RWPE1 (cell line): ENCODE measurements around the gene PRR7.
A peak's percentile ranks its signal among the peaks of the same experiment; 100 is the strongest.

ENCODE experiments used
- CTCF ChIA-PET: fragments of 350-600 bp; sonication (Branson Sonifier 250); formaldehyde crosslinking; extraction: SDS; loops from one replicate; lab custom pipeline; 2021; lab: Yijun Ruan, JAX
- POLR2A ChIA-PET: fragments of 400-600 bp; formaldehyde crosslinking; extraction: SDS; loops from one replicate; lab custom pipeline; 2020; ENCODE audit warnings: antibody characterized with exemption; ENCODE audit not compliant: low non-redundant PET; lab: Yijun Ruan, JAX
- DNase-seq: peaks from one replicate; pipeline ENCODE4 v3.0.0; 2012; ENCODE audit warnings: low spot score
- H3K27ac ChIP-seq: fragments of 450-650 bp; 2 replicates; pipeline ENCODE4 v1.5.1; 2017
- TF ChIP-seq, protein P1 (sequence below): fragments of 450-650 bp; conservative IDR thresholded peaks from 2 replicates; pipeline ENCODE4 v1.5.1; 2017; ENCODE audit warnings: low read depth, mild to moderate bottlenecking

The PRR7 gene

DNA sequence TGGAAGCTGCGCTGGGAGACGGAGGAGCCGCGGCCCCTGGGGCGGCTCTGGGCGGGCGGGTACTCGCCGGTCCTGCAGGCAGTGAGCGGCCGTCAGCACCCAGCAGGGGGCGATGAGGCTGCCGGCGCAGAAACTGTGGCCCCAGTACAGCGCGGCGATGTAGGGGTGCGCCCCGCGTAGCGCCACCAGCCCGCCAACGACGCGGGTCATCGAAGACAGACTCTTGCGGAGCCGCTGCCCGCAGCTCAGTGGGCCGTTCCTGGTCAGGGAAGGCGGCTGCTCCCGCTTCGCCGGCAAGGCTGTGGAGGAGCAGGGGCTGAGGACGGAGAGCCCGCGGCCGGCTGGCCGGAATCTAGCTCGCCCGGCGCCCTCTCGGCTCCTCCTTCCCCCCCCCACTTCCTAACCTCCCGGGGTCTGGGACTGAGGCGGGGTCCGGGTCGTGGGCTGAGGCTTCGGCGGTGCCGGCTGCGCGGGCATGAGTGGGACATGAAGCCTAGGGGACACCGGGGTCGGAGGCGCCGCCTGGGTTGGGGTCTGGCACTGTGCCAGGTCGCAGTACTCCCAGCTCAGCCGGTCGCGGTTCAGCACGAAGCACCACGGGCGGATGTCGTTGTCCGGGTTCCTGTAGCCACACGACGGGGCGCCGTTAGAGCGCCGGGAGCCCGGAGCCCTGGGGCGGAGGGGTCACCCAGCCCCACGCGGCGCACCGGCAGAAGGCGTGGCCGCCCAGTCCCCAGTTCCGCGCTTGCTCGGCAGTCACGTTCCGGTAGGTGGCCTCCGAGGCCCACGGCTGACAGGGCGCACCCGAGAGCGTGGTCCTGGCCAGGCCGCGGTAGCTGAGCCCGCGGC, 42.6 kb upstream of the PRR7 start:
- peak overlapping the region; percentile 78 for H3K27ac ChIP-seq
- TF ChIP-seq, protein P1, sequence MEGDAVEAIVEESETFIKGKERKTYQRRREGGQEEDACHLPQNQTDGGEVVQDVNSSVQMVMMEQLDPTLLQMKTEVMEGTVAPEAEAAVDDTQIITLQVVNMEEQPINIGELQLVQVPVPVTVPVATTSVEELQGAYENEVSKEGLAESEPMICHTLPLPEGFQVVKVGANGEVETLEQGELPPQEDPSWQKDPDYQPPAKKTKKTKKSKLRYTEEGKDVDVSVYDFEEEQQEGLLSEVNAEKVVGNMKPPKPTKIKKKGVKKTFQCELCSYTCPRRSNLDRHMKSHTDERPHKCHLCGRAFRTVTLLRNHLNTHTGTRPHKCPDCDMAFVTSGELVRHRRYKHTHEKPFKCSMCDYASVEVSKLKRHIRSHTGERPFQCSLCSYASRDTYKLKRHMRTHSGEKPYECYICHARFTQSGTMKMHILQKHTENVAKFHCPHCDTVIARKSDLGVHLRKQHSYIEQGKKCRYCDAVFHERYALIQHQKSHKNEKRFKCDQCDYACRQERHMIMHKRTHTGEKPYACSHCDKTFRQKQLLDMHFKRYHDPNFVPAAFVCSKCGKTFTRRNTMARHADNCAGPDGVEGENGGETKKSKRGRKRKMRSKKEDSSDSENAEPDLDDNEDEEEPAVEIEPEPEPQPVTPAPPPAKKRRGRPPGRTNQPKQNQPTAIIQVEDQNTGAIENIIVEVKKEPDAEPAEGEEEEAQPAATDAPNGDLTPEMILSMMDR, result peak; percentile 79
- POLR2A ChIA-PET, result interaction anchor here (0.6 to 3.0 kb wide), 11 partner anchors 10 to 200 kb away, joined by 3 to 20 read pairs (median 3); partner anchors contain the start of gene GRK6
- CTCF ChIA-PET, result interaction anchor here (0.5 to 6.5 kb wide), 47 partner anchors 10 to 395 kb away, joined by 3 to 210 read pairs (median 4); partner anchors contain the start of genes GRK6, PDLIM7, PRR7 and RGS14
- peak; percentile 89 for DNase-seq

DNA sequence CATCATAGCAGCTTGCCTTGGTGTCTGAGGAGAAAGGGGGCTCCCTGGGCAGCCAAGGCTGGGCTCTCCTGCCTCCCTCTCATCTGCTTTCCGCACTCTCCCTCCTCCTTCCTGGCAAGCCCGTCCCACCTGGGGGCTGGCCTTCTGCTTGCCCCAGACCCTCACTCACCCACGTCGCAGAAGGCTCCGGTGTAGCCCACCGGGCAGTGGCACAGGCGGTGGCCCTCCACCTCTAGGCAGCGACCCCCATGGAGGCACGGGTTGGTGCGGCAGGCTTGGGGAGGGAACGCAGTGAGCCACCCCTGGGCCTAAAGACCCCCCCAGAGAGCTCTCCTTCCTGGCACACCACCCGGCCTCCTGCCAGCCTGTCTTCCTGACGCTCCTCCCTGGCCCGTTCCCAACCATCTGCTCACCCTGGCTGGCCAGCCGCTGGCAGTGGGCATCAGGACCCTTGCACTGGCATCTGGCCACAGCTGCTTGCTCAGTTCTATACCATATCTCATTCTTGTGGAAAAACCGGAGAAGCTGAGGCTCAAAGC, 41.9 kb upstream of the PRR7 start:
- POLR2A ChIA-PET, result interaction anchor here (0.6 to 3.0 kb wide), 7 partner anchors 10 to 199 kb away, joined by 3 to 20 read pairs (median 3); no protein-coding TSS in a partner anchor
- TF ChIP-seq, protein P1, result no peak; the same call in 1 of the 2 replicates
- peak overlapping the region; percentile 78 for H3K27ac ChIP-seq
- no peak for DNase-seq
- CTCF ChIA-PET, result interaction anchor here (0.5 to 6.5 kb wide), 31 partner anchors 10 to 396 kb away, joined by 3 to 210 read pairs (median 5); partner anchors contain the start of genes GRK6, PDLIM7, PRR7 and RGS14

DNA sequence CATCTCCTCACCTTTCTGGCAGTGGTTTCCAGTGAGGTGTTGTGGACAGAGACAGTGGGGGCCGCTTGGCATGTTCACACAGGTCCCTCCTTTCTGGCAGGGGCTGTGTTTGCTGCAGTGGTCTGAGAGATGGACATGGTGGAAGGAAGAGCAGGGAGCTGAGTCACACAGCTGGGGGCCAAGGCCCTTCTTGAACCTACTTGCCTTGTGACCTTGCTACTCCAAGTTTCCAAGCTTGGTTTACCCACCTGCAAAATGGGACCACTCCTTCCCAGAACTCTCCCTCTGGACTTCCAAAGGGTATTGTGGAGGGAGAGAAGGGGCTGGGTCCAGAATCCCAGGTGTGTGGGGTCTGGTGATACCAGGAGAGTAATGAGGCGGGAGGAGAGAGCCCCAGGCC, 41.3 kb upstream of the PRR7 start:
- CTCF ChIA-PET, result interaction anchor here (0.6 to 6.5 kb wide), 12 partner anchors 9 to 292 kb away, joined by 3 to 210 read pairs (median 31); partner anchors contain the start of genes GRK6, PDLIM7 and PRR7
- TF ChIP-seq, protein P1, result no peak
- peak overlapping the region; percentile 78 for H3K27ac ChIP-seq
- DNase-seq, result no peak
- POLR2A ChIA-PET, result interaction anchor here (1.1 to 3.0 kb wide), 2 partner anchors 29 to 50 kb away, joined by 3 to 20 read pairs; no protein-coding TSS in a partner anchor

DNA sequence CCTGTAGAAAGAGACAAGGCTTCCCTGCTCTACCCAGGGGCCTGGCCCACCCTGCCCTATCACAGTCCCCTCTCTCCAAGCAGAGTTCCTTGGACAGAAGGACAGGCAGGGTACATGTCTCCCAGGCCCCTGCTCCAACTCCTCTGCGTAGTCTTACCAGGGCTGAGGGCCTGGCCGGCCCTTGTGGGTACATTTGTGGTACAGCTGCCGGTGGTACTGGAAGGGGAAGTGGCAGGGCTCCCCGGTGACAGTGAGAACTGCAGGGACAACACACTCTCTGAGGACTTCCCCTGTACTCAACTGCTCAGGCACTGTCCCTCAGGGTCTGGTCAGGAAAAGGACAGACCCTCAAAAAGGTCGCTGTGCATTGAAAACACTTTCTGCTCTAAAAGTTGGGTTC, 40.8 kb upstream of the PRR7 start:
- H3K27ac ChIP-seq, result no peak overlapping the region
- TF ChIP-seq, protein P1, result no peak
- ChIA-PET CTCF (interaction anchor here (6.5 kb wide), 2 partner anchors 14 to 51 kb away, joined by 162 to 210 read pairs; no protein-coding TSS in a partner anchor), POLR2A (no interaction called here)
- DNase-seq, result no peak

DNA sequence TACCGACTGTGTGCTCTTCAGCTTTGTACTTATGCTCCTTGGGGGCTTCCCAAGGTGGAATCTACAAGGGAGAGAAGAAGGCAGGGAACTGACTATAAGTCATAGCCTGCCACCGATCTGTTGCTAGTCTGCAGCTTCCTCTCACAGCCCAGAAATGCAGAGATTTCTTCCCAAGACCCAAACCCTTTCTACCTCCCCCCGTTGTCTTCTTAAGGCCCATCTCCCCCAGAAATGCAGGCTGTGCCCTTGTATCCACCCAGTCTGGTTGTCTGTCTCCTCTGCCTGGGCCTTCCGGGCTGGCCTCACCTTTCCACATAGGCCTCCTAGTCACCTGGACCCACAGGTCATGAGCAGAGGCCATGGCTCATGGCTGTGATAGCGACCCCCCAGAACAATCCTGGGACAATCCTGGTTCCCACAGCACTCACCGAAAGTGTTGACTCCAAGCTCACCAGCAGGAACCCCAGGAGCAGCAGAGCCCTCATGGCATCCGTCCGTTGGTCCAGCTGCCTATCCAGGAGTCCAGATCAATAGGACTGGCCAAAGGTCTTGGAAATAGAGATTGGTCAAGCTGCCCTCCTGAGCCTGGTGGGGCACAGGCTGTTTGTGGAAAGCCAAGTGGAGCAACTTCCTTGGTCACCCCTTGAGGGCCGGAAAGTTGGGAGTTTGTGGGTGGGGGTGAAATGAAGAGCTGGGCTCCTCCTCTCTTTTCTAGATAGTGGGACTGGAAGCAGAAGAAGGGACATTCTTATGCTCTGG, 37.4 kb upstream of the PRR7 start, which contains the start of gene F12:
Gene F12 (minus strand): TSS at position 522 of the 759 bp plus-strand sequence. CDS start 37 bp downstream, at position 485.
- POLR2A ChIA-PET, result interaction anchor here (0.8 kb wide), 1 partner anchor 17 kb away, joined by 3 read pairs; the partner anchor contains the start of gene GRK6
- CTCF ChIA-PET, result interaction anchor here (0.6 to 1.1 kb wide), 6 partner anchors 8 to 712 kb away, joined by 3 to 5 read pairs (median 4); no protein-coding TSS in a partner anchor
- no peak within 1 kb of the TSS for H3K27ac ChIP-seq
- TF ChIP-seq, protein P1, result no peak
- DNase-seq, result no peak
